Endothelial cell of umbilical vein (primary cell): ENCODE measurements around the gene RAC2. TPM values are rescaled to one million over a fixed set of nuclear protein-coding genes. Genes with fewer than 3 reads are reported as not detected.

ENCODE experiments used
- BruUV-seq: library from RNA; stranded (reverse); fragments of 400-500 nt; replicated peaks from 2 replicates; lab custom pipeline; 2021; lab: Mats Ljungman, UMichigan
- CTCF ChIA-PET: fragments of 300-600, 350-600 bp; sonication (Branson Sonifier 250); formaldehyde crosslinking; loops from one replicate; lab custom pipeline; 2021; ENCODE audit warnings: antibody characterized with exemption, inconsistent platforms; lab: Charles Lee
- POLR2A ChIA-PET: fragments of 300-600, 350-600 bp; sonication (Branson Sonifier 250); formaldehyde crosslinking; loops from one replicate; lab custom pipeline; 2021; ENCODE audit warnings: antibody characterized with exemption, inconsistent platforms; lab: Charles Lee
- DNase-seq: peaks from one replicate; pipeline ENCODE4 v3.0.0-alpha.2; 2011; ENCODE audit warnings: low read depth, low spot score
- FAIRE-seq: peaks from 2 replicates; lab custom pipeline; 2011; peaks lifted over from hg19 to GRCh38; lab: Jason Lieb, UNC
- H2AFZ ChIP-seq: 2 replicates; pipeline ENCODE4 v1.6.0; 2012; ENCODE audit warnings: low read depth, low read length, control low read depth, inconsistent platforms
- H3K27ac ChIP-seq: 2 replicates; pipeline ENCODE4 v1.5.1; 2011; ENCODE audit warnings: low read depth, mild to moderate bottlenecking, control low read depth, low read length, moderate library complexity; ENCODE audit not compliant: insufficient read depth
- H3K27me3 ChIP-seq, 2 experiments: 2 replicates each; pipeline versions ENCODE4 v1.6.0 to v1.6.1; 2011; ENCODE audit warnings: low read length in 2 of 2, mixed read lengths in 1 of 2; ENCODE audit not compliant: control insufficient read depth in 2 of 2, insufficient read depth in 2 of 2
- H3K36me3 ChIP-seq, 2 experiments: 2 replicates in 1 of 2; 3 replicates in 1 of 2; pipeline ENCODE4 v1.5.1; 2011; ENCODE audit warnings: low read length in 2 of 2, mild to moderate bottlenecking in 1 of 2, moderate library complexity in 1 of 2; ENCODE audit not compliant: control insufficient read depth in 2 of 2, insufficient read depth in 2 of 2; ENCODE audit errors: extremely low read depth in 1 of 2
- H3K4me1 ChIP-seq: 3 replicates; pipeline ENCODE4 v1.5.1; 2011; ENCODE audit warnings: mild to moderate bottlenecking, low read length; ENCODE audit not compliant: control insufficient read depth, insufficient read depth; ENCODE audit errors: extremely low read depth
- H3K4me2 ChIP-seq: 2 replicates; pipeline ENCODE4 v1.6.1; 2011; ENCODE audit warnings: low read length, control low read depth, mixed read lengths; ENCODE audit not compliant: insufficient read depth
- H3K4me3 ChIP-seq, 3 experiments: fragments of 200-600 bp in 1 of 3; sonication (generic), shearing (Covaris generic) in 1 of 3; replicated peaks in 1 of 3; 2 replicates each; pipeline ENCODE4 v1.5.1; 2011 to 2016; ENCODE audit warnings: control low read depth in 3 of 3, low read length in 3 of 3, mild to moderate bottlenecking in 2 of 3, inconsistent platforms in 1 of 3, low read depth in 1 of 3, moderate library complexity in 1 of 3; ENCODE audit not compliant: insufficient read depth in 1 of 3
- H3K79me2 ChIP-seq: 2 replicates; pipeline ENCODE4 v1.6.0; 2012; ENCODE audit warnings: low read length, inconsistent platforms; ENCODE audit not compliant: control insufficient read depth, insufficient read depth
- H3K9ac ChIP-seq: replicated peaks from 2 replicates; pipeline ENCODE3; 2011; ENCODE audit warnings: low read length, control low read depth; ENCODE audit not compliant: insufficient read depth; ENCODE audit errors: extremely low read depth
- H3K9me1 ChIP-seq: replicated peaks from 3 replicates; pipeline ENCODE4 v1.6.0; 2011; ENCODE audit warnings: mild to moderate bottlenecking, low read length; ENCODE audit not compliant: control insufficient read depth, insufficient read depth; ENCODE audit errors: extremely low read depth
- H3K9me3 ChIP-seq: replicated peaks from 2 replicates; pipeline ENCODE4 v1.5.1; 2012; ENCODE audit warnings: low read length, inconsistent platforms; ENCODE audit not compliant: control insufficient read depth, insufficient read depth
- H4K20me1 ChIP-seq: replicated peaks from 2 replicates; pipeline ENCODE3; 2011; ENCODE audit warnings: mild to moderate bottlenecking, low read length; ENCODE audit not compliant: control insufficient read depth, insufficient read depth; ENCODE audit errors: extremely low read depth
- EZH2 ChIP-seq: IDR thresholded peaks from 2 replicates; pipeline ENCODE4 v1.6.1; 2012; ENCODE audit warnings: borderline replicate concordance, low read depth, mild to moderate bottlenecking, moderate library complexity, low read length, inconsistent platforms; ENCODE audit not compliant: severe bottlenecking
- FOS ChIP-seq: IDR thresholded peaks from 2 replicates; pipeline ENCODE4 v1.6.1; 2011; ENCODE audit warnings: mild to moderate bottlenecking, low read length, moderate library complexity, borderline replicate concordance; ENCODE audit not compliant: insufficient read depth
- GATA2 ChIP-seq: IDR thresholded peaks from 2 replicates; pipeline ENCODE4 v1.7.0; 2011; ENCODE audit warnings: low read depth, mild to moderate bottlenecking, moderate library complexity, mixed read lengths, low read length; ENCODE audit not compliant: insufficient read length, insufficient read depth
- JUN ChIP-seq: IDR thresholded peaks from 2 replicates; pipeline ENCODE4 v1.6.1; 2011; ENCODE audit warnings: borderline replicate concordance, low read depth; ENCODE audit not compliant: insufficient read length, insufficient read depth
- MAX ChIP-seq: IDR thresholded peaks from 2 replicates; pipeline ENCODE4 v1.6.1; 2011; ENCODE audit not compliant: insufficient read depth, insufficient read length
- MYC ChIP-seq: IDR thresholded peaks from one replicate; pipeline ENCODE4 v1.6.1; 2011; ENCODE audit warnings: mild to moderate bottlenecking, low read depth, low read length
- POLR2A ChIP-seq: IDR thresholded peaks from 2 replicates; pipeline ENCODE4 v1.6.1; 2012; ENCODE audit warnings: low read depth, mild to moderate bottlenecking, control low read depth, low read length
- POLR2AphosphoS5 ChIP-seq: IDR thresholded peaks from 2 replicates; pipeline ENCODE4 v1.6.1; 2012; ENCODE audit warnings: low read depth, mild to moderate bottlenecking, control low read depth, low read length, moderate library complexity; ENCODE audit not compliant: insufficient read depth
- dilution Hi-C: fragments of 300-500 bp; cut with MboI; formaldehyde crosslinking; loops from one replicate; pipeline ENCODE4 v1.15.0; 2019; ENCODE audit warnings: low sequenced_read_pairs; ENCODE audit not compliant: extremely low pct_ligation_motif_present
- intact Hi-C: fragments of 100-400 bp; cut with micrococcal nuclease; formaldehyde crosslinking; loops from one replicate; pipeline ENCODE4 v1.10.0; 2022
- polyA plus RNA-seq, 4 experiments: library from polyadenylated mRNA; depleted of rRNA in 3 of 4; stranded (reverse) in 3 of 4; unstranded in 1 of 4; fragments of >200 nt; gene quantifications; 2 replicates each; pipeline versions ENCODE4 v1.2.1 to v1.2.3, GENCODE V29; 2011 to 2012; ENCODE audit warnings: missing spikeins in 1 of 4
- total RNA-seq: library from RNA; stranded (reverse); gene quantifications from 2 replicates; pipeline ENCODE4 v1.2.3, GENCODE V29; 2021
- TF ChIP-seq, protein P1 (sequence below), 2 donors: IDR thresholded peaks; 1 replicate in 1 of 2; 2 replicates in 1 of 2; pipeline ENCODE4 v1.5.1; 2011; ENCODE audit warnings: low read length in 2 of 2, mild to moderate bottlenecking in 2 of 2, moderate library complexity in 2 of 2, control low read depth in 1 of 2, inconsistent platforms in 1 of 2, low read depth in 1 of 2; ENCODE audit not compliant: insufficient read depth in 1 of 2; ENCODE audit errors: extremely low read depth in 1 of 2

RAC2 gene
- total and polyA plus RNA-seq, 2 donors (not counting 3 experiments of a cell fraction or from before 2014, with no cell fraction given) = 122 to 181 TPM

DNA sequence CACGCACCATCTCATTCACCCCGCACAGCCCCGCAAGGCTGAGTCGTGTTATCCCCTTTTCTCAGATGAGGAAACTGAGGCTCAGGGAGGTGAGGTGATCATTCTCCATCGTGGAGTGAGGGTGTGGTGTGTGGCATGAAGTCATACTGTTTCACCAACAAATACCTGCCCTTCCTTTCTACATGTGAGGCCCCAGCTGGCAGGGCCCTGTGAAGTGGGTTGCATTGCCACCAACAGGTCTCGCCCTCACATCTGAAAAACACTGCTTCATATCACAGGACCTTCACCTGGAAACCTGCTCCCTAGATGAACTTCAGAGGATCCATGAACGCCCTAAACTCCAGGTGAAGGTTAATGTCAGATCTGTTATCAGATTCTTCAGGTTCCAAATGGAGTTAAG lies 36.1 kb downstream of the RAC2 start:
- Histone ChIP-seq H3K9me1 (no peaks in the 10 kb centered on the region), H2AFZ (no peak overlapping the region), H3K4me2 (no peak overlapping the region), H3K79me2 (no peaks in the 10 kb centered on the region), H3K27me3 (no peaks in the 10 kb centered on the region), H4K20me1 (no peaks in the 10 kb centered on the region), H3K36me3 (no peaks in the 10 kb centered on the region), H3K9ac (no peak overlapping the region), H3K9me3 (no peaks in the 10 kb centered on the region), H3K27ac (no peak overlapping the region), H3K4me3 (no peak overlapping the region), H3K4me1 (no peaks in the 10 kb centered on the region)
- CTCF ChIA-PET = interaction anchor here (1.3 kb wide), 1 partner anchor 162 kb away, joined by 4 read pairs; no protein-coding TSS in a partner anchor
- BruUV-seq = no TSS peak
- TF ChIP-seq POLR2A (no peak), EZH2 (no peak), FOS (no peak), MAX (no peak), JUN (no peak), POLR2AphosphoS5 (no peak), GATA2 (no peak), MYC (no peak)
- TF ChIP-seq, protein P1, sequence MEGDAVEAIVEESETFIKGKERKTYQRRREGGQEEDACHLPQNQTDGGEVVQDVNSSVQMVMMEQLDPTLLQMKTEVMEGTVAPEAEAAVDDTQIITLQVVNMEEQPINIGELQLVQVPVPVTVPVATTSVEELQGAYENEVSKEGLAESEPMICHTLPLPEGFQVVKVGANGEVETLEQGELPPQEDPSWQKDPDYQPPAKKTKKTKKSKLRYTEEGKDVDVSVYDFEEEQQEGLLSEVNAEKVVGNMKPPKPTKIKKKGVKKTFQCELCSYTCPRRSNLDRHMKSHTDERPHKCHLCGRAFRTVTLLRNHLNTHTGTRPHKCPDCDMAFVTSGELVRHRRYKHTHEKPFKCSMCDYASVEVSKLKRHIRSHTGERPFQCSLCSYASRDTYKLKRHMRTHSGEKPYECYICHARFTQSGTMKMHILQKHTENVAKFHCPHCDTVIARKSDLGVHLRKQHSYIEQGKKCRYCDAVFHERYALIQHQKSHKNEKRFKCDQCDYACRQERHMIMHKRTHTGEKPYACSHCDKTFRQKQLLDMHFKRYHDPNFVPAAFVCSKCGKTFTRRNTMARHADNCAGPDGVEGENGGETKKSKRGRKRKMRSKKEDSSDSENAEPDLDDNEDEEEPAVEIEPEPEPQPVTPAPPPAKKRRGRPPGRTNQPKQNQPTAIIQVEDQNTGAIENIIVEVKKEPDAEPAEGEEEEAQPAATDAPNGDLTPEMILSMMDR (IDR thresholded peaks at IDR 0.05; ENCODE audit: extremely low read depth in 1 of 2, insufficient read depth in 1 of 2, low read depth in 1 of 2, low read length in 2 of 2) = no peak
- FAIRE-seq = no peak
- dilution Hi-C loops = no loop called here
- intact Hi-C loops = no loop called here
- no peak for DNase-seq
- POLR2A ChIA-PET = no interaction called here
